ENCODE measurements around the gene WBP11.

DNA sequence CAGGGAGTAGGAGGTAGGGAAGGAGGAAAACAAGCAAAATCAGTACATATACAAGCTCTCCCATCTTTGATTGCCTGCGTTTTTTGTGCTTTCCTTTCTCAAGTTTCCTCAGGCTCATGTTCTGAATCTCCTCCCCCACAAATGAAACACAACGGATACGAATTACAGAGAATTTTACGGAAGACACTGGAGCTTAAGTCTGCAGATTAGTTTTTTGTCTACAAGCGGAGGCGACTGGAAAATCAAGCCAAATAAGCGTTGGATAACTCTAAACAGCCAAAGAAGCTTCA, 612 bp downstream of the WBP11 start:
- TF ChIP-seq IRF2 (CRISPR knock-in tag; IDR thresholded peaks at IDR 0.05; ENCODE audit: borderline replicate concordance, low read depth): no peak
- TF ChIP-seq, protein P1, sequence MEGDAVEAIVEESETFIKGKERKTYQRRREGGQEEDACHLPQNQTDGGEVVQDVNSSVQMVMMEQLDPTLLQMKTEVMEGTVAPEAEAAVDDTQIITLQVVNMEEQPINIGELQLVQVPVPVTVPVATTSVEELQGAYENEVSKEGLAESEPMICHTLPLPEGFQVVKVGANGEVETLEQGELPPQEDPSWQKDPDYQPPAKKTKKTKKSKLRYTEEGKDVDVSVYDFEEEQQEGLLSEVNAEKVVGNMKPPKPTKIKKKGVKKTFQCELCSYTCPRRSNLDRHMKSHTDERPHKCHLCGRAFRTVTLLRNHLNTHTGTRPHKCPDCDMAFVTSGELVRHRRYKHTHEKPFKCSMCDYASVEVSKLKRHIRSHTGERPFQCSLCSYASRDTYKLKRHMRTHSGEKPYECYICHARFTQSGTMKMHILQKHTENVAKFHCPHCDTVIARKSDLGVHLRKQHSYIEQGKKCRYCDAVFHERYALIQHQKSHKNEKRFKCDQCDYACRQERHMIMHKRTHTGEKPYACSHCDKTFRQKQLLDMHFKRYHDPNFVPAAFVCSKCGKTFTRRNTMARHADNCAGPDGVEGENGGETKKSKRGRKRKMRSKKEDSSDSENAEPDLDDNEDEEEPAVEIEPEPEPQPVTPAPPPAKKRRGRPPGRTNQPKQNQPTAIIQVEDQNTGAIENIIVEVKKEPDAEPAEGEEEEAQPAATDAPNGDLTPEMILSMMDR (IDR thresholded peaks at IDR 0.05): no peak
- TF ChIP-seq, protein P2, sequence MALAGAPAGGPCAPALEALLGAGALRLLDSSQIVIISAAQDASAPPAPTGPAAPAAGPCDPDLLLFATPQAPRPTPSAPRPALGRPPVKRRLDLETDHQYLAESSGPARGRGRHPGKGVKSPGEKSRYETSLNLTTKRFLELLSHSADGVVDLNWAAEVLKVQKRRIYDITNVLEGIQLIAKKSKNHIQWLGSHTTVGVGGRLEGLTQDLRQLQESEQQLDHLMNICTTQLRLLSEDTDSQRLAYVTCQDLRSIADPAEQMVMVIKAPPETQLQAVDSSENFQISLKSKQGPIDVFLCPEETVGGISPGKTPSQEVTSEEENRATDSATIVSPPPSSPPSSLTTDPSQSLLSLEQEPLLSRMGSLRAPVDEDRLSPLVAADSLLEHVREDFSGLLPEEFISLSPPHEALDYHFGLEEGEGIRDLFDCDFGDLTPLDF (CRISPR knock-in tag; IDR thresholded peaks at IDR 0.05): no peak
- TF ChIP-seq RELA (CRISPR knock-in tag; IDR thresholded peaks at IDR 0.05; ENCODE audit: borderline replicate concordance): no peak
